ENCODE data around the gene MCCD1.
A peak's percentile ranks its signal among the peaks of the same experiment; 100 is the strongest.

Gene MCCD1

DNA sequence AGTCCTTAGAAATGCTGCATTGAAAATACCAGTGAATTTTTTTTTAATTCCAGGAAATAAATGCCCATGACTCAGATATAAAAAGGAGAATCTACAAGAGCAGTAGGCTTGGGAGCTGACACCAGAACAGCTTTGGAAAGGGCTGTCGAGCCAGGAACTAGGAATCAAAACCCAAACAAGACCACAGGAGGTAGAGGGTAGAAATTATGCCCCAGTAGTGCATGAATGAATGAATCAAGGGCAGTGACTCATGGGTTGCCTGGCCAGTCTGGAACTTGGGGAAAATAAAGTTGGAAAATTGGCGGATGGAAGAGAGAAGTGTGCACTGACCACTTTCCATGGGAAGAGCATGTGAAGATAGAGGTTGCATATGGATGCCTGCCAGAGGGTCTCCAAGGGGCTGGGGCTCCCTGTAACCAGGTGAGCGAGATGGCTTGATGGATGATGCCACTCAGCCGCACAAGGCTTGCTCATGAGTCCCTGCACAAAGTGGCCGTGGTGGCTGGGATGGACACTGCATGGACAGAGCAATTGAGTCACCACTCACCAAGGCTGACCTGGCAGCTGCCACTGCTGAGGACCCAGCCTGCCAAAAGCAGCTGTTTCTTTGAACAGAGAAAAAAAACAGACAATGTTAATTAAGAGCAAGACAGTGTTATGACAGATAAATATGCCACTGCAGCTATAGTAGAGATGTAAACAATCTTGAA, 15.2 kb upstream of the MCCD1 start:
- no peak for DNase-seq

- no peak for DNase-seq
These were observed 6.9 kb upstream of the MCCD1 start for GRCh38 chr6:31521835-31522234.

- no peak for DNase-seq
These were observed 3.2 kb upstream of the MCCD1 start for GRCh38 chr6:31525553-31525931.

GRCh38 chr6:31525932-31526591, 2.7 kb upstream of the MCCD1 start:
- no peak for DNase-seq

DNA sequence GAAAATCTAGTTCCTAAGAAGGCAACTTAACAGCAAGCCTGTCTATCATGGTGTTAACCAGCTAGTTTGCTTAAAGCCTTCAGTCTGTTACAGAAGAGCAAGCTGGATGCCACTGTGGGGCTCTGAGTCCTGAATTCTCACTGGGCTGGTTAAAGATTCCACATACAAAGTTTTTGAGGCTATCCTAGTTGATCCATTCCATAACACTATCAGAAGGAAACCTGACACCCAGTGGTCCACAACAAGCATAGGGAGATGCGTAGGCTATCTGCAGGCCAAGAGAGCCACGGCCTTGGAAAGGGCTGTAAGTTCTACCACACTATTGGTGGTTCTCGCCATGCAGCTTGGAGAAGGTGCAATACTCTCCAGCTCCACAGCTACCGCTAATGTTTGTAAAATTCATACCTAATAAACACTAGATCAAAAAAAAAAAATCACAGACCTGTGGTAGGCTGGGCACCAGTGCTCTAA, 420 bp upstream of the MCCD1 start:
- DNase-seq: no peak

GRCh38 chr6:31529329-31530150, 778 bp downstream of the MCCD1 start:
- DNase-seq: peak; percentile 50

DNA sequence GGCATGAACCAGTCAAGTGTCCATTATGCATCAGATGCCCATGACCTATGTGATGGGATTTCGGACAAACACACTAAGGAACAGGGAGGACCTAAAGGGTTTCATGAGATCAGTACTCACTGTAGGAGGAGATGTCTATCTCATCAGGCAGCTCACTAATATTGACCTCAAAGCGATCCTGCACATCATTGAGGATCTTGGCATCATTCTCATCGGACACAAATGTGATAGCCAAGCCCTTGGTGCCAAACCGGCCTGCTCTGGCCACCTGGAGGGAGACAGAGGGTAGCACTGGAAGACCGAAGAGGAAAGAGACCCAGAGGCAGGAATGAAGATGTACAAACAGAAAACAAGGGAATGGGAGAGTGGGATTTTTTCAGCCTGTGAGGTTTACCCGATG, 1.9 kb downstream of the MCCD1 start:
- no peak for DNase-seq

- DNase-seq: no peak
These were observed 2.4 kb downstream of the MCCD1 start for GRCh38 chr6:31531162-31531561.

GRCh38 chr6:31531771-31532643, 3.2 kb downstream of the MCCD1 start:
- no peak for DNase-seq

DNA sequence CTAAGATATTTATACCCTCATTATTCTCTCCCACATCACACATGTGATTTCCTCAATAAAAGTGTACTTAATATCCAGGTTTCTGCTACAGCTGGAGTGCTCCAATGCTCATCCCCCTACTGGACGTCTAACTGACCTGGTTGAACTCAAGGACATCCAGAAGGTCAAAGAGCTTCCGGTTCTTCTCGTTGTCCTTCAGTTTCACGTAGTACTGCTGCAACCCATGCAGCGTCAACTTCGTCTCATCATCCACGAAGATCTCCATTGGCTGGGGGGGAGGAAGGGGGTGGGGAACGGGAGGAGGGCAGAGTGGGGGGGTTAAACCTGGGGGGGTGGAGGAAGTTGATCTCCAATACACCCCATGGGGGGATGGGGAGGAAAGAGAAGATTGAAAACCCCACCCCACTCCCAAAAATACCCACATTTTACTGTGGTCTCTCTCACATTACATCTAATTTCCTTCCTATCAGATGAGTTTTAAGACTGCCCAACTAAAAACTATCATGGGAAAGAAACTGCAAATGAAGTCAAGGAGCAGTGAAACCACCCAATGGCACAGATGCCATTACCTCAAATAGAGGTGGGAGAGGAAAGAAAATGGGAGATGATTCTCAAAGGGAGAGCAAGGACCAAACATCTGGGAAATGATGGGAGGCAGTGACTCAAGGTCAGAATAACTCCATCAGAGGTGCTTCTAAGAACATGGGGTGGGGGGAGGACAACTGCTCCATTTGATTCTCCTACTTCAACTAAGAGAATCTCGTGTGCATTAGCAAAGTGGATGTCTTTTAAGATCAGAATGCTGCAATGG, 4.1 kb downstream of the MCCD1 start:
- DNase-seq: no peak

DNA sequence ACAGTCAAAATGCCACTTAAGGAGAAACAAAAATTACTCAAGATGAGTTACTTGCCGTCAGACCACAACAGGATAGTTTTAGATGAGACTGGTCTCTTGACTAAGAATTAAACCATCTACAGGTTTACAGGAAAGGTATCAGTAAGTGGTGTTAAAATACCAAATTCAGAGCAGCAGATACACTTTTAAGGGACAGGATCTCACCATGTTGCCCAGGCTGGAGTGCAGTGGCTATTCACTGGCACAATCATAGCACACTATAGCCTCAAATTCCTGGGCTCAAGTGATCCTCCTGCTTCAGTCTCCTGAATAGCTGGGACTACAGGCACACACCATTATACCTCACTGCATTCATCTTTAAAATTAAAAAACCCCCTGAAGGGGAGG, 4.7 kb downstream of the MCCD1 start:
- DNase-seq: no peak

DNA sequence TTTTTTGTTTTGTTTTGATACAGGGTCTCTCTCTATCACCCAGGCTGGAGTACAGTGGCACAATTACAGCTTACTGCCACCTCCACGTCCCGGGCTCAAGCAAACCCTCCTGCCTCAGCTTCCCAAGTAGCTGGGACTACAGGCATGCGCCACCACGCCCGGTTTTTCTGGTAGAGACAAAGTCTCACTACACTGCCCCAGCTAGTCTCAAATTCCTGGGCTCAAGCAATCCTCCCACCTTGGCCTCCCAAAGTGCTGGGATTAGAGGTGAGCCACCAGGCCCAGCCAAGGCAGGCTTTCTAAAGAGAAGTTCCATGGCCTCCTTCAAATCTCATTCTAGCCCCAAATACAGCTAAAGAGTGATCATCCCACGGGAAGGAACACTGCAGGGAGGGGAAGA, 5.2 kb downstream of the MCCD1 start:
- no peak for DNase-seq

DNA sequence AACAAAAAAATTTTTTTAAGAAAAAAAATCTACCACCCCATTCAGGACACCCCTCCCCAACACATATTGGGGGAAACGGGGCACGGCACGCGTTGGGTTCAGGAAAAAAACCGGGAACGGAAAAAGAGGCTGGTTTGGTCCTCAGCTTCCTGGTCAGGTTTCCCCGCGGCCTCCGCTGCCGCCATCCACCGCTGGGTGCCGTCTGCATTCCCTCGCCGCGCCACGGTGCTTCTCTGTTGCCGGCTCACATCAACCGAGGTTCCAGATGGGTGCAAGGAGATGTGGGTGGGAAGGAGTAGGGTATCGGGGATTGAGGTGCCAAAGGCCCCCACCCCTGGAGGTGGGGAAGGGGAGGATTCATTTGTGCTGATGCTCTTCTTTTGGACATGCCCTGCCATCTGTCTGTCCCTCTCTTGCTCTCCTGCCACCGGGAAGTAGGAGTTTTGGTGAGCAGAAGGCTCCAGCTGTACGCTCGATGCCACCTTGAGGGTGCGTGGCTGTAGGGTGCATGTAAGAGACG, 5.8 kb downstream of the MCCD1 start:
- no peak for DNase-seq

DNA sequence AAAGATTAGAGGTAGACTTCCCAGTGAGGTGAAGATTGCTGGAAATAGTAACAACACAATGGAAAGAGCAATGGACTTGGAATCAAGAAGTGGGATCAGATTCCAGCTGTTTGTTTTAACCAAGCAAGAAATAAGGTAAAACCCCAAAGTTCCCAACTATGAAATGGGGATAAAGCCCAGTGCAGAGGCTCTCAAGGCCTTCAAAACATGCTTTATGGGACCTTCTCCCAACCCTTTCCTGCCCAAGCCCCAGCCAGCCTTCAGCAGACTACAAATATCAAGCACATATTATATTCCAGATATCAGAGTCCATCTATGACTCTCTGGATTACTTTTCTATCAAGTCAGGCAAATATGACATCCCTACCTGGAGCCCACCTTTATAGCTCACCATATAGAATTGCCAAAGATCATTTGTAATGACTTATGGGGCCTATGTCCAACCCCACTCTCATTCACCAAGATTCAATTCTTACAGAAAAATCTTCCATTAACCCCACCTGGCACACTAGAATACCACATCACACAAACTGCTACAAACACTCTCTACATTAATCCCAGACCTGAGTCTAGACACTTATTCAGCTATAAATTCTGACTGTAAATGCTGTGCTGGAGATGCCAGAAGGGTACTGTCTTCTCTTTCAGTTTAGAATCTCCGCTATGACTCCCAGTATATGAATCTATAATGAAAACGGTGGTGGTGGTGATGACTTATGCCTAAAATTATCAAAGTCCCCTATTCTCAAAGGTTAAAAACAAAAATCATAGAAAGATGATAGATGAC, 7.0 kb downstream of the MCCD1 start:
- no peak for DNase-seq

DNA sequence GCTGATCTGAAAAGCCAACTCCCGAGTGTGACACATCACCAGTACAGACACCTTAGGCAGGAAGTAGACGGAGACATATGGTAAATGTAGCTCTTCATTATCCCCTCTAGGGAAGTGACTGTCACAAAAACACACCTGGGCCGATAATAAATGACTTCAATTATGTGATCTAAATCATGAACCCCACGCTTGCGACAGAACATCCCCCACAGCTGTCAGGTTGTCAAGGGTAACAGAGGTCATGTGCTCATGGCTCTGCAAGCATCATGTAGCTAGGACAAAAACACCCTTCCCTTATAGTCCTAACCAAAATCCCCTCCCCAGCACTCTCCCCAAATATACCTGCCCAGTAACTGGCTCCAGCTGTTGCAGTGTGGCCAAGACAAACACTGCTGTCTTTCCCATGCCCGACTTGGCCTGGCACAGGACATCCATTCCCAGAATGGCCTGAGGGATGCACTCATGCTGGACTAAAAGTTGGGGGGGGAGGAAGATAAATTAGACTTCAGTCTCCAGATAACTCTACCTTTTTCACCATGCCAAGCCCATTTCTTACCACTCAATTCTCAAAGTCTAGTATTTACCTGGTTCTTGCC, 10.1 kb downstream of the MCCD1 start:
- DNase-seq: no peak

DNA sequence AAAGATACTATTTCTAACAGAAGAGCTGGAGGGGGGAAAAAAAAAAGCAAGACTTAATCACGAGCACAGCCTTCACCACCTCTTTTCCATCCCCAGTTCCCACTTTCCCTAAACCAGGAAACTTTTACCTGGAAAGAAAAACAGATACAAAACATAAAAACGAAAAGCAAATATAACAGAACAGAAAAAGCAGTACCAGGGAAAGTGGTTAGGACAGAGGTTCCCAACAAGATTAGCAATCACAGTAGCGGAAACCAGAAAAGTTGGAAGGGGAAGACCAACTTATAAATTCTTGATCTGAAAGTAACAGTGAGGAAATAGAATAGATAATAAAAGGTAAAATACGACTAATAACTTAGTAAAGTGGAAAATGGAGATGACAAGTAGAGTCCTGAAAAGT, 11.9 kb downstream of the MCCD1 start:
- DNase-seq: no peak

DNA sequence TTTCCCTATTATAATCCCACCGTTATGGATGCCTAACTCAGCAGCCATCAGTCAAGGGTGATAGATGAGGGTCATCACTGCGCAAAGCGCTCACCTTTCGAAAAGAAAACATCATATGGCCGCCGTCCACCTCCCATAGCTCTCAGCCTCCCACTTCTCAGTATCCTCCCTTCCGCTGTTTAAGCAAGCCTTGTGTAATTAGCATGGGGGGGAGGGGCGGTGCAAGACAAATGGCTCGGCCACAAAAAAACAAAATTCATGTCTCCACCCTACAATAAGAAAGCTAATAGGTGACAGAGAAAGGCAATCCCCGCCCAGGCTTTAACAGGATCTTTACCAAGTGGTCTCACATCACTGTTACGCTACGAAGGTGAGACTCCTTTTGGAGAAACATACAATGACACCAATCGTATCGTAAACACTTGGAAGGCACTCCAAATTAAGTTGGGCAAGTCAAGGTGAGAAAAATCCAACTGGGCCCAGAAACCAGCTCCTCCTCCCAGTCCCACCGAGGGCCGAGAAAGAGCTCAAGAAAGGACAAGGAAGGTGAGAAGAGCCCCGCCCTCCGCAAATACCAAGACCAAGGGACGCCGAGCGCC, 12.4 kb downstream of the MCCD1 start:
- DNase-seq: no peak

DNA sequence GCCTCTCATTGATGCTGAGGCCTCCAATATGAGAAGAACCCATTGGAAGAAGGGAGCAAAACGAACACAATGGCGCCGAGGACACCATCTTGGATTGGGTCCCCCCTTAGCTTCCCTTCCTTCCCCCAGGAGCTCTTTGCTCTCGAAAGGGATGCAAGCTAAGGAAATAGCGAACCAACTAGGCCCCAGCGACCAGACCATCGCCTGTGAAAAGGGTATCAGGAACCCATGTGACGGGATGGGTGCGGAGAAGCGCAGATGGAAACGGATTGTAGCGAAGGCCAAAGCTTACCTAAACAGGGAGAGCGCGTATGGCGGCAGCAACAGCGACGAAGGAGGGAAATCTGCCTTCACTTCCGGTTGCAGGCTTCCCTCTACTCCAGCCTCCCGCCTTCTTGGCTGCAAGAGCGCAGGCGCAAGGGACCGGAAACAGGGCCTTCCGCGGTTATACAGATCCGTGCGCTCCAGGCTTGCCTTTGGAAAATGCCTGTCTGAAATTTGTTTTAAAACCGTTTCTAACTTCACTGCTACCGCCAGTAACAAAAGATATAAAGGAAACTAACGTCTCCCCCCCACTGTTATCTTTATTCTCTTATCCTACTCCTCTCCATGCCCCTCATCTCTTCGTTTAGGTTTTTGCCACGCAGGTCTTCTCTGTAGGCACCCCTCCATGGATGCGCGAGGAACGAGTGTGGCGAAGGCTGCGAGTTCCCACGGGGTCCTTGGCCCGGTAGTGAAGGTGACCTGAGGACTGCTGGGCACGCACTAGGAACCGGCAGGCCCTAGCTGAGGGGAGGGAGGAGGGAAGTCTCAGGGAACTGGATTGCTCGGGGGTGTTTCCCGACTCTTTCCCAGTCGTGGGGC, 13.1 kb downstream of the MCCD1 start, which contains the start of gene DDX39B:
Gene DDX39B, minus strand, starts transcription at position 346 of the 864 bp plus-strand sequence. CDS start 1,471 bp downstream, outside the sequence.
- DNase-seq: peak; percentile 96

- DNase-seq: no peak
These were observed 14.9 kb downstream of the MCCD1 start for GRCh38 chr6:31543639-31544038.
